Left lung (tissue), 10 donors: ENCODE measurements around the gene LAMB2. TPM values are rescaled to one million over a fixed set of nuclear protein-coding genes. Genes with fewer than 3 reads are reported as not detected.

Experiments
- ATAC-seq: fragments of 200-7000 bp; cut with Tn5 transposase; one replicate; pipeline ENCODE4 v1.9.1; 2020; ENCODE audit warnings: moderate library complexity
- DNase-seq, 4 donors: peaks; one replicate each; pipeline ENCODE4 v3.0.0-alpha.2; 2013 to 2020
- H3K27ac ChIP-seq, 2 donors: fragments of 200-600 bp; sonication (generic) in 1 of 2; one replicate each; pipeline versions ENCODE4 v1.5.0 to v1.8.0; 2020 to 2021
- H3K27me3 ChIP-seq, 2 donors: fragments of 200-600 bp; sonication (generic) in 1 of 2; one replicate each; pipeline versions ENCODE4 v1.5.0 to v1.8.0; 2020 to 2021
- H3K36me3 ChIP-seq, 2 donors: fragments of 200-600 bp; sonication (generic) in 1 of 2; one replicate each; pipeline versions ENCODE4 v1.5.0 to v1.8.0; 2020 to 2021
- H3K4me1 ChIP-seq, 2 donors: fragments of 200-600 bp; one replicate each; pipeline ENCODE4 v1.8.0; 2021
- H3K4me3 ChIP-seq, 2 donors: fragments of 200-600 bp; sonication (generic) in 1 of 2; one replicate each; pipeline versions ENCODE4 v1.5.0 to v1.8.0; 2020 to 2021; ENCODE audit warnings: mild to moderate bottlenecking in 1 of 2
- H3K9me3 ChIP-seq, 2 donors: fragments of 200-600 bp; sonication (generic) in 1 of 2; one replicate each; pipeline versions ENCODE4 v1.5.0 to v1.8.0; 2020 to 2021
- CTCF ChIP-seq, 2 donors: fragments of 200-600 bp; sonication (generic) in 1 of 2; IDR thresholded peaks; one replicate each; pipeline versions ENCODE4 v1.5.0 to v1.8.0; 2021; ENCODE audit warnings: antibody characterized with exemption in 2 of 2
- intact Hi-C, 2 donors: fragments of 100-400 bp; cut with DNase I; formaldehyde crosslinking; loops; one replicate each; pipeline versions ENCODE4 v1.11.2 to v1.14.2; 2022
- polyA plus RNA-seq, 6 donors: library from polyadenylated mRNA; unstranded; fragments of 120-200 nt; gene quantifications; one replicate each; pipeline ENCODE4 v1.2.1, GENCODE V29; 2013; ENCODE audit not compliant: insufficient read length in 6 of 6
- total RNA-seq, 2 donors: library from RNA; stranded (reverse); fragmentation: NEBNext Ultra II Directional; extraction: Animal tissue kit (Norgen Biotek cat#: 25700); gene quantifications; one replicate each; pipeline ENCODE4 v1.2.1, GENCODE V29; 2021
- donor health status: DM: no; HTN: yes; CAD: no.
- donor health status: DM: no; HTN: no; CAD: no.

LAMB2 gene
- total and polyA plus RNA-seq, 8 donors: 283 to 501 (median 444) TPM

- Histone ChIP-seq H3K9me3 (no peaks in the 10 kb centered on the region), H3K27me3 (no peaks in the 10 kb centered on the region), H3K4me3 (peak overlapping the region; percentile 50 to 72), H3K36me3 (peaks cover 0 to 21% of the 10 kb centered on the region in 2 donors), H3K4me1 (peaks cover 15 to 37% of the 10 kb centered on the region in 2 donors), H3K27ac (peak overlapping the region; percentile 76 to 78)
- no peak for TF ChIP-seq CTCF (IDR thresholded peaks at IDR 0.05)
- ATAC-seq (no peak), DNase-seq (no peak)
- intact Hi-C loops: loop anchor here in 1 of 2 donors (10.0 kb wide), 1 partner anchor 123 kb away; no protein-coding TSS in a partner anchor
Observed at GRCh38 chr3:49171775-49172500, 39.1 kb upstream of the LAMB2 start.

GRCh38 chr3:49171119-49171774 is 38.4 kb upstream of the LAMB2 start, which contains the start of gene KLHDC8B:
TSS of gene KLHDC8B (plus strand) at chr3:49171598. CDS start at chr3:49172770, 1,172 bp downstream.
- H3K27ac ChIP-seq: peak within 1 kb of the TSS; percentile 76 to 78
- TF ChIP-seq CTCF (IDR thresholded peaks at IDR 0.05): peak; percentile 98
- DNase-seq (peak; percentile 86 to 97 (median 92)), ATAC-seq (peak; percentile 94)
- H3K36me3 ChIP-seq: peaks cover 0 to 21% of the 10 kb centered on the region in 2 donors
- intact Hi-C loops: loop anchor here in 1 of 2 donors (10.0 kb wide), 1 partner anchor 124 kb away; no protein-coding TSS in a partner anchor
- H3K4me1 ChIP-seq: peaks cover 15 to 42% of the 10 kb centered on the region in 2 donors
- H3K4me3 ChIP-seq: peak within 1 kb of the TSS; percentile 50 to 72
- H3K9me3 ChIP-seq: no peaks in the 10 kb centered on the region
- H3K27me3 ChIP-seq: no peaks in the 10 kb centered on the region

DNA sequence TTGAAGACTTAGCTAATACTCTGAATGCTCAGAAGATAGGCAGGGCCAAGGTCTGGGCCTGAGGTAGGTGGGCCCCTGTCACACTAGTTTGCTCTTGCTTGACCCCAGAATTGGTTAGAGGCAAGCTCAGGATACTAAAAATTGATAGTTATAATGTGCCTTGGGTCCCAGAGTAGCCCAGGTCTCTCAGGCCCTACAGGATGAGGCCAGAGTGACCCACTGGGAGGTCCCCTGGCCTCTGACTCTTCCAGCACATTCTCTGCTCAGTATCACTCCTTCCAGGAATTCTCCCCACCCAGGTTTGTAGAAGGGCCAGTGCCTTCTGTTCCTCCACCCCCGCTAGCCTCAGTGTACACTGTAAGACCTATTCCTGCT is 37.9 kb upstream of the LAMB2 start:
- no peak for ATAC-seq
- Histone ChIP-seq H3K27ac (peak overlapping the region; percentile 76 to 78), H3K4me1 (peaks cover 15 to 44% of the 10 kb centered on the region in 2 donors), H3K9me3 (no peaks in the 10 kb centered on the region), H3K4me3 (peak overlapping the region; percentile 50 to 72), H3K36me3 (peaks cover 0 to 17% of the 10 kb centered on the region in 2 donors), H3K27me3 (no peaks in the 10 kb centered on the region)
- intact Hi-C loops: loop anchor here in 1 of 2 donors (10.0 kb wide), 1 partner anchor 124 kb away; no protein-coding TSS in a partner anchor
- no peak for DNase-seq
- TF ChIP-seq CTCF (IDR thresholded peaks at IDR 0.05): no peak

GRCh38 chr3:49166752-49167556 is 34.1 kb upstream of the LAMB2 start:
- Histone ChIP-seq H3K4me3 (peak overlapping the region in 1 of 2 donors; percentile 89), H3K4me1 (peaks cover 10 to 47% of the 10 kb centered on the region in 2 donors), H3K36me3 (peaks cover 0 to 23% of the 10 kb centered on the region in 2 donors), H3K27me3 (no peaks in the 10 kb centered on the region), H3K9me3 (no peaks in the 10 kb centered on the region), H3K27ac (peak overlapping the region in 1 of 2 donors; percentile 88)
- DNase-seq (no peak), ATAC-seq (no peak)
- TF ChIP-seq CTCF (IDR thresholded peaks at IDR 0.05): no peak
- intact Hi-C loops: no loop called here
